ENCODE results near the gene PCDHGC5.

DNA sequence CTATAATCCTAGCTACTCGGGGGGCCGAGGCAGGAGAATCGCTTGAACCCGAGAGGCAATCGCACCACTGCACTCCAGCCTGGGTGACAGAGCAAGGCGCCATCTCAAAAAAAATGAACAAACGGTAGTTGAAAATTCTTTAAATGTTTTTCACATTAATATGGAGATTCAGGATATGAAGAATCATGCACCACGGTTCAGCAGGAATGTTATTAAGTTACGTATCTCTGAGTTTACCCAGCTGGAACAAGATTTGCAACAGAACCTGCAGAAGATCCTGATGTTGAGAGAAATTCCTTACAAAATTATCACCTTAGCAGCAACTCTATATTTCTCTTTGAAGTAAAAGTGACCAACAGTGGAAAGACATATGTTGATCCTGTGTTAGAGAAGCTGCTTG is 48.5 kb upstream of the PCDHGC5 start:
- TF ChIP-seq, protein P1, sequence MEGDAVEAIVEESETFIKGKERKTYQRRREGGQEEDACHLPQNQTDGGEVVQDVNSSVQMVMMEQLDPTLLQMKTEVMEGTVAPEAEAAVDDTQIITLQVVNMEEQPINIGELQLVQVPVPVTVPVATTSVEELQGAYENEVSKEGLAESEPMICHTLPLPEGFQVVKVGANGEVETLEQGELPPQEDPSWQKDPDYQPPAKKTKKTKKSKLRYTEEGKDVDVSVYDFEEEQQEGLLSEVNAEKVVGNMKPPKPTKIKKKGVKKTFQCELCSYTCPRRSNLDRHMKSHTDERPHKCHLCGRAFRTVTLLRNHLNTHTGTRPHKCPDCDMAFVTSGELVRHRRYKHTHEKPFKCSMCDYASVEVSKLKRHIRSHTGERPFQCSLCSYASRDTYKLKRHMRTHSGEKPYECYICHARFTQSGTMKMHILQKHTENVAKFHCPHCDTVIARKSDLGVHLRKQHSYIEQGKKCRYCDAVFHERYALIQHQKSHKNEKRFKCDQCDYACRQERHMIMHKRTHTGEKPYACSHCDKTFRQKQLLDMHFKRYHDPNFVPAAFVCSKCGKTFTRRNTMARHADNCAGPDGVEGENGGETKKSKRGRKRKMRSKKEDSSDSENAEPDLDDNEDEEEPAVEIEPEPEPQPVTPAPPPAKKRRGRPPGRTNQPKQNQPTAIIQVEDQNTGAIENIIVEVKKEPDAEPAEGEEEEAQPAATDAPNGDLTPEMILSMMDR (IDR thresholded peaks at IDR 0.05; ENCODE audit: control extremely low read depth in 1 of 3, insufficient read depth in 1 of 3, low read depth in 1 of 3, low read length in 3 of 3), result no peak
- TF ChIP-seq, protein P2, sequence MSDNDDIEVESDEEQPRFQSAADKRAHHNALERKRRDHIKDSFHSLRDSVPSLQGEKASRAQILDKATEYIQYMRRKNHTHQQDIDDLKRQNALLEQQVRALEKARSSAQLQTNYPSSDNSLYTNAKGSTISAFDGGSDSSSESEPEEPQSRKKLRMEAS (IDR thresholded peaks at IDR 0.05), result no peak
- TF ChIP-seq, protein P3, sequence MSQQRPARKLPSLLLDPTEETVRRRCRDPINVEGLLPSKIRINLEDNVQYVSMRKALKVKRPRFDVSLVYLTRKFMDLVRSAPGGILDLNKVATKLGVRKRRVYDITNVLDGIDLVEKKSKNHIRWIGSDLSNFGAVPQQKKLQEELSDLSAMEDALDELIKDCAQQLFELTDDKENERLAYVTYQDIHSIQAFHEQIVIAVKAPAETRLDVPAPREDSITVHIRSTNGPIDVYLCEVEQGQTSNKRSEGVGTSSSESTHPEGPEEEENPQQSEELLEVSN (IDR thresholded peaks at IDR 0.05), result no peak
- TF ChIP-seq TEAD4 (IDR thresholded peaks at IDR 0.05; ENCODE audit: low read depth, low read length) (no peak), RAD21 (IDR thresholded peaks at IDR 0.05 in 1 of 2, conservative IDR thresholded peaks at IDR 0.05 in 1 of 2; ENCODE audit: low read depth in 2 of 2, low read length in 2 of 2) (no peak), EGR1 (IDR thresholded peaks at IDR 0.05; ENCODE audit: borderline replicate concordance, low read depth, low read length) (no peak), EZH2 (IDR thresholded peaks at IDR 0.05; ENCODE audit: low read depth, low read length, severe bottlenecking) (no peak)

All from H1 (cell line).